Adrenal gland (tissue), 12 donors: Measurements from ENCODE around the gene BABAM2. TPM values are rescaled to one million over a fixed set of nuclear protein-coding genes. Genes with fewer than 3 reads are reported as not detected.
"Not testable (repeated sequence)": the region's sequence is repeated elsewhere in the genome, so short reads cannot be mapped to it uniquely, and the experiment has no call there.

Experiments used
- DNase-seq, 7 donors: peaks; one replicate each; pipeline ENCODE4 v3.0.0-alpha.2; 2019 to 2020
- H3K27ac ChIP-seq, 5 donors: fragments of 200-600 bp; sonication (generic) in 4 of 5; 1 replicate in 3 of 5; 2 replicates in 2 of 5; pipeline versions ENCODE4 v1.5.1 to v1.8.0; 2016 to 2020; ENCODE audit warnings: mild to moderate bottlenecking in 1 of 5
- H3K27me3 ChIP-seq: fragments of 200-600 bp; 2 replicates; pipeline ENCODE4 v1.8.0; 2021
- H3K36me3 ChIP-seq, 2 donors: fragments of 200-600 bp; replicated peaks in 1 of 2; 1 replicate in 1 of 2; 2 replicates in 1 of 2; pipeline versions ENCODE4 v1.5.1 to v1.8.0; 2018 to 2022
- H3K4me1 ChIP-seq, 2 donors: fragments of 200-600 bp; replicated peaks in 1 of 2; 1 replicate in 1 of 2; 2 replicates in 1 of 2; pipeline versions ENCODE4 v1.5.1 to v1.8.0; 2018 to 2021
- H3K4me3 ChIP-seq, 4 donors: fragments of 200-600 bp; sonication (generic) in 3 of 4; one replicate each; pipeline ENCODE4 v1.5.1; 2016 to 2018
- H3K9me3 ChIP-seq, 3 donors: fragments of 200-600 bp; sonication (generic) in 1 of 3; replicated peaks in 1 of 3; 1 replicate in 2 of 3; 2 replicates in 1 of 3; pipeline versions ENCODE4 v1.5.1 to v1.8.0; 2016 to 2021
- POLR2A ChIP-seq, 2 donors: fragments of 450-650 bp; IDR thresholded peaks; one replicate each; pipeline ENCODE4 v1.6.1; 2017; ENCODE audit warnings: antibody characterized with exemption in 2 of 2, mild to moderate bottlenecking in 2 of 2, moderate library complexity in 1 of 2
- WGBS, 4 donors: extraction: QIAGEN DNeasy Blood & Tissue Kit in 2 of 4; methylation state at CpG; one replicate each; pipeline versions ENCODE4 v1.1.5 to v1.1.7; 2013 to 2017; 5-methylcytosine and 5-hydroxymethylcytosine counted together
- intact Hi-C, 2 donors: fragments of 100-400 bp; cut with DNase I; formaldehyde crosslinking; loops; one replicate each; pipeline versions ENCODE4 v1.14.1 to v1.15.0; 2022 to 2023
- polyA plus RNA-seq, 3 donors: library from polyadenylated mRNA; stranded (reverse); fragments of 200-250 nt in 2 of 3; fragments of 350-450 nt in 1 of 3; fragmentation: Illumina TruSeq in 1 of 3; extraction: RNeasy Lipid Tissue Mini Kit (QIAGEN cat#74804) in 1 of 3; gene quantifications; one replicate each; pipeline ENCODE4 v1.2.3, GENCODE V29; 2013 to 2014
- total RNA-seq, 9 donors: library from RNA; depleted of rRNA in 4 of 9; stranded (reverse); fragments of >200 nt in 4 of 9; fragments of 120-200 nt in 1 of 9; fragmentation: NEBNext Ultra II Directional in 1 of 9; extraction: Animal tissue kit (Norgen Biotek cat#: 25700) in 1 of 9; gene quantifications; one replicate each; pipeline versions ENCODE4 v1.1.0 to v1.2.4, GENCODE V29; 2013 to 2023
- TF ChIP-seq, protein P1 (sequence below), 6 experiments: fragments of 450-650 bp in 4 of 6; fragments of 200-600 bp in 2 of 6; sonication (generic) in 1 of 6; IDR thresholded peaks; 1 replicate in 5 of 6; 2 replicates in 1 of 6; pipeline versions ENCODE4 v1.5.1 to v1.8.0; 2016 to 2021; ENCODE audit warnings: antibody characterized with exemption in 6 of 6, mild to moderate bottlenecking in 2 of 6, moderate library complexity in 1 of 6
- donor health status: healthy with polysubstance abuse.
- donor health status: Bipolar disorder and iron deficiency.
- donor health status: DM: yes; HTN: yes; CAD: no.
- donor health status: DM: no; HTN: no; CAD: no.
- donor health status: DM: no; HTN: no; CAD: no.
- donor health status: DM: yes; HTN: yes; CAD: no.

The BABAM2 gene
- total and polyA plus RNA-seq, 12 donors: 88.2 to 925 (median 357) TPM

DNA sequence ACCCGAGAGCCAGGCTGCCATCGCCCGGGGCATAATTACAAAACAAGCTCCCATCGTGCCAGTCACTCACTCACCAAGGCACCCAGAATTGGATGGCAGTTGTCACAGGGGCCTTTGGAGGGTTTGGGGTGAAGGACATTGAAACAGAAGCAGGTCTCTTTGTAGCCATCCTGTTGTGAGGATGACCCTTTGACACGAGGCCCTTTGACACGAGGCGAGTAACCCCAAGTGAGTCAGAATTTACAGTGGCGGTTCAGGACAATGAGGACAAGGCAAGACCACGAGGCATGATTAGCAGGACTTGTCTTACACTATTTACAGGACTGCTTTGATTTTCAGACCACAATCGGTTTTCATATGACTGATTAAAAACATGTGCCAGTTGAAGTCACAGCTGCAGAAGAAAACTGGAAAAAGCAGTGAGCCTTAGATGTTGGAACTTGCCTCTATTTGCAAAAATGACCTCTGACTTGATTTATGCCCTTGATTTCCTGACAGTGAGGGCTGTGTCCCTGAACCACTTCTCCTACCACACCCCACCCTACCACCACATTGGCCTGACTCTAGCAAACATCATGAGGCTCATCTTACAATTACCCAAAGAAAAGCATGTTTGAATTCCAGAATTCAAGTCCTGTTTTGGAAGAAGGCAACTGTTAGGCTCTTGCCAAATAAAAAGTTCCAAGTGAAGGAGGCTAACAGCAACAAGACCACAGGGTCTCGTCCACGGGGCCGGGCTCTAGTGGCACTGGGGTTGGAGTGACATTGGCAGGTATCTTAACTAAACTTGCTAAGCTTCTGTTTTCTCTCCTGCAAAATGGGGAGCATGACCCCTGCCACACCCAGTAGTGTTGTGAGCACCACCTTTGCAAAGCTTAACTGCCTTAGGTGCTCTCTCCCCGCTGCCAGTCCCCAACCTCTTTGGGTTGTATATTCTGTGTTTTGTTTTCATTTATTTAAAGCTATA is 437.7 kb downstream of the BABAM2 start:
- H3K9me3 ChIP-seq: no peaks in the 10 kb centered on the region
- H3K27ac ChIP-seq: peak overlapping the region in 2 of 5 donors; percentile 51 to 58
- H3K4me1 ChIP-seq: peaks cover 12 to 42% of the 10 kb centered on the region in 2 donors
- 64 to 76% (median 64%) methylated on average over 10 to 14 of the region's 14 CpGs for WGBS, 4 donors
- intact Hi-C loops: no loop called here
- H3K4me3 ChIP-seq: no peak overlapping the region
- no peaks in the 10 kb centered on the region for H3K27me3 ChIP-seq
- no peak for TF ChIP-seq POLR2A (IDR thresholded peaks at IDR 0.05)
- TF ChIP-seq, protein P1, sequence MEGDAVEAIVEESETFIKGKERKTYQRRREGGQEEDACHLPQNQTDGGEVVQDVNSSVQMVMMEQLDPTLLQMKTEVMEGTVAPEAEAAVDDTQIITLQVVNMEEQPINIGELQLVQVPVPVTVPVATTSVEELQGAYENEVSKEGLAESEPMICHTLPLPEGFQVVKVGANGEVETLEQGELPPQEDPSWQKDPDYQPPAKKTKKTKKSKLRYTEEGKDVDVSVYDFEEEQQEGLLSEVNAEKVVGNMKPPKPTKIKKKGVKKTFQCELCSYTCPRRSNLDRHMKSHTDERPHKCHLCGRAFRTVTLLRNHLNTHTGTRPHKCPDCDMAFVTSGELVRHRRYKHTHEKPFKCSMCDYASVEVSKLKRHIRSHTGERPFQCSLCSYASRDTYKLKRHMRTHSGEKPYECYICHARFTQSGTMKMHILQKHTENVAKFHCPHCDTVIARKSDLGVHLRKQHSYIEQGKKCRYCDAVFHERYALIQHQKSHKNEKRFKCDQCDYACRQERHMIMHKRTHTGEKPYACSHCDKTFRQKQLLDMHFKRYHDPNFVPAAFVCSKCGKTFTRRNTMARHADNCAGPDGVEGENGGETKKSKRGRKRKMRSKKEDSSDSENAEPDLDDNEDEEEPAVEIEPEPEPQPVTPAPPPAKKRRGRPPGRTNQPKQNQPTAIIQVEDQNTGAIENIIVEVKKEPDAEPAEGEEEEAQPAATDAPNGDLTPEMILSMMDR (IDR thresholded peaks at IDR 0.05): no peak
- H3K36me3 ChIP-seq: no peaks in the 10 kb centered on the region
- peak in 2 of 7 donors; percentile 30 to 62 for DNase-seq

DNA sequence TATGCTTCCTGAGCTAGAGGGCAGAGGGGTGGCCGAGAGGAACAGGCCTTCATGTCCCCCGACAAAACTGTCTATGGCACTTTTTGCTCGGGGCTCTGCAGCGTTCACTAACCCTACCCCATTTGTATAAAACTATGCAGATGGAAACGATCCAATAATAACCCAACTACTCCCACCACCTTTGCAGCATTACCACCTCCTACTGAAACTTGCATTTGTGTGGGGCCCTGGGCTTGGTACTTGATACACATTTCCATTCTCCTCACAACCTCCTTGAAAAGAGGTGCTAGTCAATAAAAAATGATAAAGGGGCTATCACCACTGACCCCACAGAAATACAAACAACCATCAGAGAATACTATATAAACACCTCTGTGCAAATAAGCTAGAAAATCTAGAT is 438.7 kb downstream of the BABAM2 start:
- TF ChIP-seq, protein P1 (IDR thresholded peaks at IDR 0.05): no peak
- TF ChIP-seq POLR2A (IDR thresholded peaks at IDR 0.05): no peak
- DNase-seq: peak in 2 of 7 donors; percentile 1 to 31
- H3K27me3 ChIP-seq: no peaks in the 10 kb centered on the region
- H3K36me3 ChIP-seq: no peaks in the 10 kb centered on the region
- intact Hi-C loops: no loop called here
- H3K4me3 ChIP-seq: no peak overlapping the region
- H3K4me1 ChIP-seq: peaks cover 16 to 38% of the 10 kb centered on the region in 2 donors
- H3K9me3 ChIP-seq: no peaks in the 10 kb centered on the region
- H3K27ac ChIP-seq: no peak overlapping the region
- 92 to 97% (median 95%) methylated on average over 5 of the region's 5 CpGs for WGBS, 4 donors

DNA sequence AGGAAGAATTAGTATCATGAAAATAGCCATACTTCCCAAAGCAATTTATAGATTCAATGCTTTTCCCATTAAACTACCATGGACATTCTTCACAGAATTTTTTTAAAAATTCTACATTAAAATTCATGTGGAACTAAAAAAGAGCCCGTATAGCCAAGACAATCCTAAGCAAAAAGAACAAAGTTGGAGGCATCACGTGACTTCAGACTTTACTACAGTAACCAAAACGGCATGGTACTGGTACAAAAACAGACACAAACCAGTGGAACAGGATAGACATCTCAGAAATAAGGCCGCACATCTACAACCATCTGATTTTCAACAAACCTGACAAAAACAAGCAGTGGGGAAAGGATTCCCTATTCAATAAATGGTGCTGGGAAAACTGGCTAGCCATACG is 440.2 kb downstream of the BABAM2 start:
- H3K27ac ChIP-seq, H3K36me3 ChIP-seq, H3K27me3 ChIP-seq, H3K4me3 ChIP-seq, H3K9me3 ChIP-seq, DNase-seq, intact Hi-C loops: not testable (repeated sequence)
- H3K4me1 ChIP-seq: peaks cover 16 to 36% of the 10 kb centered on the region in 2 donors
- WGBS, 4 donors: 77 to 89% (median 83%) methylated on average over 5 of the region's 5 CpGs

DNA sequence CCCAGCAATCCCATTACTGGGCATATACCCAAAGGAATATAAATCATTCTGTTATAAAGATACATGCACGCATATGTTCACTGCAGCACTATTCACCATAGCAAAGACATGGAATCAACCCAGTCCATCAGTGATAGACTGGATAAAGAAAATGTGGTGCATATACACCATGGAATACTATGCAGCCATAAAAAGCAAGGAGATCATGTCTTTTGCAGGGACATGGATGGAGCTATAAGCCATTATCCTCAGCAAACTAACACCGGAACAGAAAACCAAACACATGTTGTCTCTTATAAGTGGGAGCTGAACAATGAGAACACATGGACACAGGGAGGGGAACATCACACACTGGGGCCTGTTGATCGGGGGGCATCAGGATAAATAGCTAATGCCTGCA is 441.3 kb downstream of the BABAM2 start:
- H3K4me3 ChIP-seq, intact Hi-C loops, DNase-seq, H3K9me3 ChIP-seq, H3K27me3 ChIP-seq, H3K36me3 ChIP-seq, H3K27ac ChIP-seq: not testable (repeated sequence)
- H3K4me1 ChIP-seq: peaks cover 16 to 26% of the 10 kb centered on the region in 2 donors
- WGBS, 4 donors: 88 to 93% (median 90%) methylated on average over 3 of the region's 3 CpGs

DNA sequence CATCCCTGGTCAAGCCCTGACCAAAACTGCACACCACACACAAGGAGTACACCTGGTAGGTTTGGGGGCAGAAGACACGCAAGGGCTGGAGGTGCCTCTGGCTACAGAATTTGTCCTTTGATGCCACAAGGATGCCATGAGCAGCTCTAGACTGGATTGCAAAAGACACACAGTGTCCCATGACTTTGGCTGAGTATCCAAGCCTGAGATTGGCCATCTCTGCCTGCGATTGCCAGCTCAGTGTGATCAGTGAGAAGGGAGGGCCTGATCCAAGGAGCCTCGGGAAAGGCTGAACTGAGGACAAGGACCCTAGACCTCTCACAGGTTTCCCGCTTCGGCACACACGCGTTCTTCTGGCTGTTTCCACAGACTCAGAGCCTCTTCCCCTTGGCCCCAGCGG is 442.2 kb downstream of the BABAM2 start:
- Histone ChIP-seq H3K4me3 (no peak overlapping the region), H3K27ac (no peak overlapping the region), H3K27me3 (no peaks in the 10 kb centered on the region), H3K4me1 (peaks cover 9 to 17% of the 10 kb centered on the region in 2 donors), H3K9me3 (no peaks in the 10 kb centered on the region), H3K36me3 (no peaks in the 10 kb centered on the region)
- 95 to 99% (median 97%) methylated on average over 5 to 8 of the region's 8 CpGs for WGBS, 4 donors
- intact Hi-C loops: no loop called here
- DNase-seq: no peak
- TF ChIP-seq POLR2A (IDR thresholded peaks at IDR 0.05): no peak
- TF ChIP-seq, protein P1 (IDR thresholded peaks at IDR 0.05): no peak
